Endometrial microvascular endothelial cells (primary cell): ENCODE results near the gene BRME1. TPM values are rescaled to one million over a fixed set of nuclear protein-coding genes. Genes with fewer than 3 reads are reported as not detected.

Experiments
- in situ Hi-C: cut with HindIII; loops from 2 replicates; pipeline ENCODE4 v1.10.0; 2017; ENCODE audit warnings: low sequenced_read_pairs, low pct_unique_long_range_greater_than_20kb; ENCODE audit errors: inconsistent ontology term
- total RNA-seq: library from RNA; depleted of rRNA; stranded (reverse); fragments of >200 nt; gene quantifications from one replicate; pipeline ENCODE4 v1.2.3, GENCODE V29; 2015; ENCODE audit errors: inconsistent ontology term

The BRME1 gene
- total RNA-seq, 1 donor from 2014 or later = not detected

DNA sequence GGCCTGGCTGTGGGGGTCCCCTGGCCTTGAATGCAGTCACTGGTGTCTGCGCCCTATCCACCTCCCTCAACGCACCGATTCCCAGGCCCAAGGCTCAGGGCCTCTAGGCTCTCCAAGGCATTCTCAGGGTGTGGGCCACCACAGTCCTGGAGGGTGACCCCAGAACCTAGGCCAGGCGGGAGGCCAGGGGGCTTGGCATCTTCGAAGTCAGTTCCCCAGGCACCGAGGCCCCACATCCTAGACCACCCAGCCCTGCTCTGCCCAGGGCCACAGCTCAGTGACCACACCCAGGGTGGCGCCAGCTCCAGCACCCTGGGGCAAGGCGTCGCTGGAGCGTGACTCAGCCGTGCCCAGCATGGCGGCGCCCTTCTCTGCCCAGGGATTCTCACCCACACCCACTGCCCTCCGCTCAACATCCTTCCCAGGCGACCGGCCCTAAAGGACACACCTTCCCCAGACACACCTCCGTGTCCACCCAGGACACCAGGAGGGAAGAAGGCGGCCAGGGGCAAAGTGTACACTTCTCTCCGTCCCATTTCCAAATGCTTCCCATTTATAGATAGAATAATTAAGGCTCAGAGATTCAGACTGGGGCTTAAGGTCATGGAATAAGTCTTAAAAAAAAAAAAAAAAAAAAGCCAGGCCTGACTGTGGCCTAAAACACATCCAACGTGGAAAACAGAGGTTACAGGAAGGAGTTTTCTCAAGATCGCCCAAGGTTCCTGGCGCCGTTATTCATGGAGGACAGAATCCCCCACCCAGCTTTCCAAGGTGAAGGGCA, 65.4 kb downstream of the BRME1 start:
- in situ Hi-C loops = no loop called here

DNA sequence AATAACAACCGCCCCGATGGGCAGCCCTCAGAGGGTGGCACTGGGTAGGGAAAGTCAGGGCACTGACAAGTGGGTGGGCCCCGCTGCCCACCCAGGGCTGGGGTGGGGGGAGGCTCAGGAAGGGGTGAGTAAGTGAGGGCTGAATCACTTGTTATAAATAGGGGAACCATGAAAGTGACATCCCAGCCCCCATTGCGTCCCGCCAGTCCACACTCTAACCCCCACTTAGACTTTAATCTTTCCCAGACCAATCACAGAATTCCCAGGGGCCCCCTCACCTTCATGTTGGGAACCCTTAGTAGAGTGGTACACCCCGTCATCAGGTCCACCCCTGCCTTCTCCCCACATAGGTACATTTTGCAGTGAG, 66.0 kb downstream of the BRME1 start:
- in situ Hi-C loops = no loop called here

DNA sequence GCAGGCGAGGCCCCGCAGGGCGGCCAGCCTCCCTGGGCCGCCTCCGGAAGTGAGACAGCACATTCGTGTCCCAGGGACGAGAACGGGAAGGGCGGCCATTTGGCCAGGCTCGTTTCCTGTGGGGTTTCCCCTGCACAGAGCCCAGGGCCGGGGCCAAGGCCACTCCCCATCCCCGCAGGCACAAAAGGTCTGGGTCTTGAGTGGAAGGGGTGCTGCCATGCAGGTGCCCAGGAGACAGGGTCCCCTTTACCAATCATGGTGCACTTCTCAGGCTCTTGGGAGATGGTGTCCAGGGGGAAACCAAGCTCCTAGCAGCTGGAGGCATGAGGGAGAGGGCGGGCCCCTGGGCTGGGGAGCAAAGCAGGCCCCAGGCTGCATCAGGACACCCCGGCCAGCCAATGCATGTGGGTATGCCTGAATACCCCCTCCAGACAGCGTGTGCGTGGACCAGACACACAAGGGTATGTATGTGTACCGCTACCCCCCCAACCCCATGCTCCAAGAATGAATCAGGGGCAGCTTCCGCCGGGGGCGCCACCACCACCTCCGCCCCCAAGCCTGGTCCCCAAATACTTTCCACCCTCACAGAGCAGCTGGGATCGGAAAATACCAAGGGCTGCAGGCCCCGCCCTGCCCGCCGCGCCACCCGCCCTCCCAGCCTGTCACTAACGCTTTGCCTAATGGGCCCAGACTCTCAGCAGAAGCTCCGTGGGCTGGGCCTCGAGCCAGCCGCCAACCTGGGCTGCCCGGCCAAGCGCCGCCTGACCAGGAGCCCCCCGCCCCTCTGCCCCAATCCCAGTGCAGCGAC, 66.6 kb downstream of the BRME1 start:
- in situ Hi-C loops = no loop called here

DNA sequence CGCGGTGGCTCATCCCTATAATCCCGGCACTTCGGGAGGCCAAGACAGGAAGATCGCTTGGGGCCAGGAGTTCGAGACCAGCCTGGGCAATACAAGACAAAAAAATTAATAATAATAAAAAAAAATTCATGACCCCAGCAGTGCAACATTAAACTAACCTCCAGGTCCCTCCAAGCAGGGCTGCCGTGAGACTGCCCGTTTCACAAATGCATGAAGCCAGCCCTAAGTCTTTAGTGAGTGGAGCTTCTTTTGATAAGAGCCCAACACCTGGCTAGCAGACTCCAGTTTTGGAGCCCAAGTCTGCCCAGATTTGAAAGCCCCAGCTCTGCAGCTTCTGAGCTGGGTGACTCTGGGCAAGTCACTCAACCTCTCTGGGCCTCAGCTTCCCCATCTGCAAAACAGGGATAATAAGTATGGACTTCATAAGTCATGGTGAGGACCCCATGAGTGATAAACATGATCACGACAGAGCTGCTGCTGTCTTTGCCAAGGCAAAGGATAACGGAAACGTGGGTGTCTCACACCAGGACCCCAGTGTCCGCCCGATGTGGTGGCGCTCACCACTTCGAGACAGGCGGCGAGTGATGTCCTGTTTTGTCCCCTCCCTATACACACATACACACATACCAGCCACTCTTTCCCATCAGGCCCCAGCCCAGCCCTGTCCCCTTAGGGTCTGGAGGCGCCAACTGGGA, 67.3 kb downstream of the BRME1 start:
- in situ Hi-C loops = no loop called here

DNA sequence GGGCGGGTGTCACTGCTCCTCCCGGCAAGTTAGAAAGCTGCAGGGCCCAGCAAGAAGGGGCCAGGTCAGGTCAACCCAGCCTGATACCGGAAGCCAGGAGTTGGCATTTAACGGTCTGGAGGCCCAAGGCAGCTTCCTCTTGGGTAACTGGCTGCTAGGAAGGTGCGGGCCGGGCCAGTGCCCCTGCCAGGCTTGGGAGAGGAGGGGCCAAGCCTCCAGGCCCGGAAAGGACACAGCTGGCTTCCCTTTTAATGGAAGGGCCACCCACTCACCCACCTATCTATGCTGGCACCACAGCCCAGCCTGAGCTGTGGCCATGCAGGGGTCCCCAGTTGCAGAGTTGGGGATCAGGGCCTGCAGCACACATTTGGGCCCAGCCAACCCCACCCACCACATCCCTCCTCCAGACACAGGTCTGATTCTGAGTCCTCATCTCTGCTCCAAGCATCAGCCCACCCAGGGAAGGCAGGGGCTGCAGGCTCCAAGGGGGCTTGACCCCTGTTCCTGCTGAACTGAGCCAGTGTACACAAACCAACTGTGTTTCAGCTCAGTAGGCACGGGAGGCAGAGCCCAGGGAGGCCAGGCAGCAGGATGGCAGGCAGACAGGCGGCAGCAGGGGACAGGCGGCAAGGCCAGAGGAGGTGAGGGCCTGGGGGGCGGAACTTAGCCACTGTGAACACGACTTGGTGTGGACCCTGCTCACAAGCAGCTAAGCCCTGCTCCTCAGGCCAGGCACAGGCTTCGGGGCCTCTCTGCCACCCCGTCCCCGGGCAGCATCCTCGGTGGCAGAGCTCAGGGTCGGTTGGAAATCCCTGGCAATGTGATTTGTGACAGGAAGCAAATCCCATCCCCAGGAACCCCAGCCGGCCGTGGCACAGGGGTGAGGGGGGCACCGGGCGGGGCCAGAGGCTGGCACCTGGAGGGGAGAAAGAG, 69.9 kb downstream of the BRME1 start:
- in situ Hi-C loops = no loop called here

DNA sequence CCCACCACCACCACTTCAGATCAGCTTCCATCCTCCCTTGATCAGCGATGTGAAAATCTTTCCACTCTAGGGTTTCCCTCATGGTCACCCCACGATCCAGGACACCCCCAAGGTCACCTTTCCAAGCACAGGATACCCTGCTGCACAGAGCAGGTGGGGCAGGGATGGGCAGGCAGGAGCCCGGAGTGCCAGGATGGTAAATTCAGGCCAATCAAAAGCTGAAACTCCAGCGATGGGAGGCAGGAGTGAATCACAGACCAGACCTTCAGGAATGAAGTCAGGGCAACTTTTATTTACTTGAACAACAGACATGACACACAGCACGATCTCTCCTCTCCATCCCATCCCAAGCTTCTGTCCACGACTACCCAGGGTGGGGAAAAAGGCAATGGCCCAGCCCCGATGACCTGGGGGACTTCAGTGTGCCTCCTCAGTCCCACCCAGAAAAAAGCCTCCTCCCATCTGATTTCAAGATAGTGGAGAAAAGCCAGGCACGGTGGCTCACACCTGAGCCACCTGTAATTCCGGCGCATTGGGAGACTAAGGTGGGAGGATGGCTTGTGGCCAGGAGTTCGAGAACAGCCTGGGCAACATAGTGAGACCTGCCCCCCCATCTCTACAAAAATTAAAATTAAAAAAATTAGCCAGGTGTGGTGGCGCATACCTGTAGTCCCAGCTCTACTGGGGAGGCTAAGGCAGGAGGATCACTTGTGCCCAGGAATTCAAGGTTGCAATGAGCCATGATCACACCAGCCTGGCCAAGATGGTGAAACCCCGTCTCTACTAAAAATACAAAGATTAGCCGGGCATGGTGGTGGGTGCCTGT, 71.5 kb downstream of the BRME1 start:
- in situ Hi-C loops = no loop called here

DNA sequence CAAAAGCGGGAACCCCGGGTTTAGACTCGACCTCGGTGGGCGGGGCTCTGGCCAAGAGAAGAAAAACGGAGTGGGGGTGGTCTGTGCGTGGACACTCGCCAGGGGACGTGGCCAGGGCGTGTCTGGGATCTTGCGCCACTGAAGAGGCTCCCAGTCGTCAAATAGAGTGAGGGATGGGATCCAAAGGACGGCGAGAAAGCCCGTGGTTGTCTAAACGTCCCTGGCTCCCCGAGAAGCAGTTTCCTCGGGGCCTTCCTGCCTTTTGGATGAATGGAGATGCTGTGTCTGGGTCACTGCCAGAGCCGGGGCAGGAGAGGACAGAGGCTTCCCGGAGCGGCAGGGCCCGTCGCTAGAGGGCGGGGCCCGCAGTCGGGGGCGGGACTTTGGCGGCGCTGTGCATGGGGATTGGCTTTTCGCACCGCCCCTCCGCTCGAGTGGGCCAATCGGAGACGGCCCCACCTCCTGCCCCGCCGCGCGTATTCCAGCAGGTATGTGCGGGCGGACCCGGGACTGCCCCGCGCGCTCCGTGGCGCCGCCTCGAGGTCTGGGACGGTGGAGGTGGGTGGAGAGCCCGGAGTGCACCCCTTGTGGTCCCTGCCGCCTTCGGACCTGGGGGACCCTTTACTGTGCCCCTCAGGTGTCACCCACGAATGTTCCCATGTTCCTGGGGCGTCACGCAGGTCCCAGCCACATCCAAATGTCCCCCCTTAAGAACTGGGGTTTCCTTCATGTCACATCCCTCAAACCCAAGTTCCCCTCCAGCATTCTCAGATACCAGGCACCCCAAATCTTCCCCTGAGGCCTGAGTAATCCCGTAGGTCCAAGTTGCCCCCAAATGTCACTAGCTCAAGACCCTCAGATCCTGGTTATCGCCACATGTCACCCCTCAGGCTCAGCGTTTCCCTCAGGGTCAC, 72.3 kb downstream of the BRME1 start:
- in situ Hi-C loops = no loop called here

Other genes starting within 250 kb of the BRME1 start
- 33.5 TPM for gene MRI1, start 141.6 kb downstream of the BRME1 start, total RNA-seq
- gene C19orf53, start 131.7 kb downstream of the BRME1 start, total RNA-seq = 121 TPM
- 5.5 TPM for gene ZSWIM4, start 110.7 kb downstream of the BRME1 start, total RNA-seq
- not detected for gene NANOS3, start 29.0 kb downstream of the BRME1 start, total RNA-seq
- 33.8 TPM for gene CC2D1A, start 84 bp upstream of the BRME1 start, total RNA-seq
- 0.09 TPM for gene PODNL1, start 32.3 kb upstream of the BRME1 start, total RNA-seq
- gene DCAF15, start 46.4 kb upstream of the BRME1 start, total RNA-seq = 49.3 TPM
- 4.6 TPM for gene RFX1, start 100.2 kb upstream of the BRME1 start, total RNA-seq
- gene RLN3, start 122.0 kb upstream of the BRME1 start, total RNA-seq = not detected
- gene IL27RA, start 125.6 kb upstream of the BRME1 start, total RNA-seq = 17.5 TPM
- not detected for gene PALM3, start 156.0 kb upstream of the BRME1 start, total RNA-seq
- not detected for gene MISP3, start 166.7 kb upstream of the BRME1 start, total RNA-seq
- gene C19orf67, start 179.7 kb upstream of the BRME1 start, total RNA-seq = not detected
- 20.3 TPM for gene SAMD1, start 184.6 kb upstream of the BRME1 start, total RNA-seq
- gene PRKACA, start 211.6 kb upstream of the BRME1 start, total RNA-seq = 138 TPM
- 46.6 TPM for gene ASF1B, start 230.5 kb upstream of the BRME1 start, total RNA-seq